GM21529 (cell line): ENCODE results near the gene PRSS57.

Source experiments
- ATAC-seq: cut with Tn5 transposase; IDR thresholded peaks from one replicate; pipeline ENCODE4 v1.9.1; 2021; ENCODE audit not compliant: unreplicated experiment

Gene PRSS57

GRCh38 chr19:653425-653824, 41.8 kb downstream of the PRSS57 start:
- ATAC-seq = no peak

- no peak for ATAC-seq
Observed at GRCh38 chr19:652467-653389, 42.5 kb downstream of the PRSS57 start.

GRCh38 chr19:651991-652390, 43.3 kb downstream of the PRSS57 start:
- no peak for ATAC-seq

GRCh38 chr19:651114-651818, 44.0 kb downstream of the PRSS57 start:
- no peak for ATAC-seq

- ATAC-seq = no peak
Observed at GRCh38 chr19:650121-650520, 45.1 kb downstream of the PRSS57 start.

- no peak for ATAC-seq
Observed at GRCh38 chr19:648904-649801, 46.1 kb downstream of the PRSS57 start.

- no peak for ATAC-seq
Observed at GRCh38 chr19:648305-648704, 46.9 kb downstream of the PRSS57 start.

GRCh38 chr19:647566-648284, 47.5 kb downstream of the PRSS57 start:
- ATAC-seq = no peak

- ATAC-seq = no peak
Observed at GRCh38 chr19:646779-647565, 48.3 kb downstream of the PRSS57 start.

- ATAC-seq = no peak
Observed at GRCh38 chr19:645912-646778, 49.1 kb downstream of the PRSS57 start.

GRCh38 chr19:644789-645188, 50.5 kb downstream of the PRSS57 start:
- ATAC-seq = no peak

- no peak for ATAC-seq
Observed at GRCh38 chr19:644363-644762, 50.9 kb downstream of the PRSS57 start.

GRCh38 chr19:643736-644135, 51.5 kb downstream of the PRSS57 start:
- ATAC-seq = no peak

- no peak for ATAC-seq
Observed at GRCh38 chr19:642767-643727, 52.2 kb downstream of the PRSS57 start.

- no peak for ATAC-seq
Observed at GRCh38 chr19:641702-642101, 53.5 kb downstream of the PRSS57 start.

- no peak for ATAC-seq
Observed at GRCh38 chr19:640606-641189, 54.6 kb downstream of the PRSS57 start.

GRCh38 chr19:640161-640558, 55.1 kb downstream of the PRSS57 start:
- ATAC-seq = no peak
